Thyroid gland (tissue), 4 donors: ENCODE results near the gene SOX13. TPM values are rescaled to one million over a fixed set of nuclear protein-coding genes. Genes with fewer than 3 reads are reported as not detected.

ENCODE experiments used
- DNase-seq, 2 donors: peaks; one replicate each; pipeline ENCODE4 v3.0.0-alpha.2; 2019
- H3K27ac ChIP-seq, 3 donors: fragments of 200-600 bp; sonication (generic); 1 replicate in 2 of 3; 2 replicates in 1 of 3; pipeline ENCODE4 v1.5.1; 2016 to 2019; ENCODE audit warnings: mild to moderate bottlenecking in 1 of 3, moderate library complexity in 1 of 3
- H3K27me3 ChIP-seq: fragments of 200-600 bp; sonication (generic); one replicate; pipeline ENCODE4 v1.5.1; 2019
- H3K36me3 ChIP-seq, 2 donors: fragments of 200-600 bp; sonication (generic); one replicate each; pipeline ENCODE4 v1.5.1; 2016 to 2019
- H3K4me1 ChIP-seq, 2 donors: fragments of 200-600 bp; sonication (generic); one replicate each; pipeline ENCODE4 v1.5.1; 2017 to 2019
- H3K4me3 ChIP-seq, 3 donors: fragments of 200-600 bp; sonication (generic); replicated peaks in 1 of 3; 1 replicate in 2 of 3; 2 replicates in 1 of 3; pipeline ENCODE4 v1.5.1; 2016; ENCODE audit warnings: mild to moderate bottlenecking in 1 of 3
- H3K9me3 ChIP-seq: fragments of 200-600 bp; sonication (generic); one replicate; pipeline ENCODE4 v1.5.1; 2017
- POLR2A ChIP-seq, 2 donors: fragments of 450-650 bp; IDR thresholded peaks; one replicate each; pipeline ENCODE4 v1.6.1; 2017; ENCODE audit warnings: antibody characterized with exemption in 2 of 2, mild to moderate bottlenecking in 2 of 2, moderate library complexity in 1 of 2
- WGBS, 2 donors: methylation state at CpG; one replicate each; pipeline ENCODE4 v1.1.5; 2017; 5-methylcytosine and 5-hydroxymethylcytosine counted together
- intact Hi-C: fragments of 100-400 bp; cut with DNase I; formaldehyde crosslinking; loops from one replicate; pipeline ENCODE4 v1.15.1; 2023
- total RNA-seq, 4 donors: library from RNA; depleted of rRNA; stranded (reverse); fragments of >200 nt; gene quantifications; one replicate each; pipeline ENCODE4 v1.2.3, GENCODE V29; 2016
- TF ChIP-seq, protein P1 (sequence below), 6 experiments: fragments of 200-600 bp in 3 of 6; fragments of 450-650 bp in 3 of 6; sonication (generic) in 3 of 6; IDR thresholded peaks; one replicate each; pipeline ENCODE4 v1.5.1; 2016 to 2019; ENCODE audit warnings: antibody characterized with exemption in 6 of 6, mild to moderate bottlenecking in 2 of 6, inconsistent platforms in 1 of 6, moderate library complexity in 1 of 6

The SOX13 gene
- total RNA-seq, 4 donors from 2014 or later: 19.4 to 29.3 (median 20.8) TPM

GRCh38 chr1:204113896-204114295 is 41.0 kb downstream of the SOX13 start:
- TF ChIP-seq POLR2A (IDR thresholded peaks at IDR 0.05): no peak
- TF ChIP-seq, protein P1, sequence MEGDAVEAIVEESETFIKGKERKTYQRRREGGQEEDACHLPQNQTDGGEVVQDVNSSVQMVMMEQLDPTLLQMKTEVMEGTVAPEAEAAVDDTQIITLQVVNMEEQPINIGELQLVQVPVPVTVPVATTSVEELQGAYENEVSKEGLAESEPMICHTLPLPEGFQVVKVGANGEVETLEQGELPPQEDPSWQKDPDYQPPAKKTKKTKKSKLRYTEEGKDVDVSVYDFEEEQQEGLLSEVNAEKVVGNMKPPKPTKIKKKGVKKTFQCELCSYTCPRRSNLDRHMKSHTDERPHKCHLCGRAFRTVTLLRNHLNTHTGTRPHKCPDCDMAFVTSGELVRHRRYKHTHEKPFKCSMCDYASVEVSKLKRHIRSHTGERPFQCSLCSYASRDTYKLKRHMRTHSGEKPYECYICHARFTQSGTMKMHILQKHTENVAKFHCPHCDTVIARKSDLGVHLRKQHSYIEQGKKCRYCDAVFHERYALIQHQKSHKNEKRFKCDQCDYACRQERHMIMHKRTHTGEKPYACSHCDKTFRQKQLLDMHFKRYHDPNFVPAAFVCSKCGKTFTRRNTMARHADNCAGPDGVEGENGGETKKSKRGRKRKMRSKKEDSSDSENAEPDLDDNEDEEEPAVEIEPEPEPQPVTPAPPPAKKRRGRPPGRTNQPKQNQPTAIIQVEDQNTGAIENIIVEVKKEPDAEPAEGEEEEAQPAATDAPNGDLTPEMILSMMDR (IDR thresholded peaks at IDR 0.05): no peak
- intact Hi-C loops: no loop called here
- Histone ChIP-seq H3K27ac (no peak overlapping the region), H3K4me3 (no peak overlapping the region), H3K4me1 (peaks cover 1 to 18% of the 10 kb centered on the region in 2 donors), H3K27me3 (no peaks in the 10 kb centered on the region), H3K9me3 (no peaks in the 10 kb centered on the region), H3K36me3 (peaks cover 13 to 17% of the 10 kb centered on the region in 2 donors)
- no peak for DNase-seq
- 79 to 88% methylated on average over 1 of the region's 1 CpG for WGBS, 2 donors

DNA sequence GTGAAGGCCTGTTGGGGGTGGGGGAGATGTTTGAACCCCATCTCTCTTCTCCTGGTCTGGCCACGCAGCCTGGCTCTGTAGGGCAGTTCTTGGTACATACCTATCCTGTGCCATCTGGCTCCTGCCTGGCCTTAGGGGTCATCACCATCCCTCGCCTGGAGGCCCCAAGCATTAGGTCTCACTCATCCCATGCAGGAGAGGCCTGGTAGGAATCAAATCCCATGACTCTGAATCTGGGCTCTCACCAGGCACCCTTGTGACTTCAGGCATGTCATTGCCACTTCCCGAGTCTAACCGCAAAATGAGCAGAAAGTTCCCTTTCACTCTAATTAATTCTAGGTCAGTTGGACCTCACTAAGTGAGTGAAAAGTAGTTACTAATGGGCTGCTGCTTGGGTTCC is 41.7 kb downstream of the SOX13 start:
- H3K27me3 ChIP-seq: no peaks in the 10 kb centered on the region
- H3K4me1 ChIP-seq: peaks cover 0 to 13% of the 10 kb centered on the region in 2 donors
- TF ChIP-seq, protein P1 (IDR thresholded peaks at IDR 0.05): no peak
- TF ChIP-seq POLR2A (IDR thresholded peaks at IDR 0.05): no peak
- intact Hi-C loops: no loop called here
- no peaks in the 10 kb centered on the region for H3K9me3 ChIP-seq
- no peak overlapping the region for H3K27ac ChIP-seq
- H3K36me3 ChIP-seq: peaks cover 13 to 17% of the 10 kb centered on the region in 2 donors
- DNase-seq: no peak
- no peak overlapping the region for H3K4me3 ChIP-seq
- 86 to 95% methylated on average over 4 of the region's 4 CpGs for WGBS, 2 donors

DNA sequence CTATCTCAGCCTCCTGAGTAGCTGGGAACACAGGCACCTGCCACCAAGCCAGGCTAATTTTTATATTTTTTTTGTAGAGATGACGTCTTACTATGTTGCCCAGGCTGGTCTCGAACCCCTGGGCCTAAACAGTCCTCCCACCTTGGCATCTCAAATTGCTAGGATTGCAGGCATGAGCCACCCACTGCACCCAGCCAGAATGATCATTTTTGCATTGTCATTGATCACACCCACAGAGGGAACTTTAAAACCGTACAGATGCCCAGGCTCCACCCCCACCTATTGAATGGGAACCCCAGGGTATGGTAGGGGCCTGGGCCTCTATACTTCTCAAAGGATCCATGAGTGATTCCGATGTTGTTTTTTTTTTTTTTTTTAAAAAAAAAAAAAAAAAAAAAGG is 42.2 kb downstream of the SOX13 start:
- no peak for TF ChIP-seq POLR2A (IDR thresholded peaks at IDR 0.05)
- TF ChIP-seq, protein P1 (IDR thresholded peaks at IDR 0.05): no peak
- WGBS, 2 donors: 89 to 90% methylated on average over 4 of the region's 4 CpGs
- H3K4me1 ChIP-seq: peaks cover 0 to 13% of the 10 kb centered on the region in 2 donors

DNA sequence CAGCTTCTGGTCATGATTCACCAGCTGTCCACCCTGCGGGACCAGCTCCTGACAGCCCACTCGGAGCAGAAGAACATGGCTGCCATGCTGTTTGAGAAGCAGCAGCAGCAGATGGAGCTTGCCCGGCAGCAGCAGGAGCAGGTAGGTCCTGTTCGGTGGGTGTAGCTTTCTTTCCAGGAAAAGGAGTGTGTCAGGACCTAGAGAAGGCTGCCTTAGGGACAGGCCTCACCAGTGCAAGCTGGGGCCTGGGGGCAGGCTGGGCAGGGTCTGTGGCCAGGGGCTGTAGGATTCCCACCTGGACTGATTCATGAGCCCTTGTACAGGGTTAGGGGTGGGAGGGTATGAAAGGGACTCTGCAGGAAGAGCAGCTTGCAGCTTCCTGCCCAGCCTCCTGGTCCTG is 43.6 kb downstream of the SOX13 start:
- Histone ChIP-seq H3K27ac (no peak overlapping the region), H3K36me3 (peaks cover 13 to 17% of the 10 kb centered on the region in 2 donors)
- WGBS, 2 donors: 91 to 92% methylated on average over 4 of the region's 4 CpGs

More for the DNA sequence above, 42.2 kb downstream of the SOX13 start:
- H3K27ac ChIP-seq: no peak overlapping the region
- H3K36me3 ChIP-seq: peaks cover 13 to 17% of the 10 kb centered on the region in 2 donors
- no peak overlapping the region for H3K4me3 ChIP-seq
- intact Hi-C loops: no loop called here
- DNase-seq: no peak
- H3K9me3 ChIP-seq: no peaks in the 10 kb centered on the region
- no peaks in the 10 kb centered on the region for H3K27me3 ChIP-seq

DNA sequence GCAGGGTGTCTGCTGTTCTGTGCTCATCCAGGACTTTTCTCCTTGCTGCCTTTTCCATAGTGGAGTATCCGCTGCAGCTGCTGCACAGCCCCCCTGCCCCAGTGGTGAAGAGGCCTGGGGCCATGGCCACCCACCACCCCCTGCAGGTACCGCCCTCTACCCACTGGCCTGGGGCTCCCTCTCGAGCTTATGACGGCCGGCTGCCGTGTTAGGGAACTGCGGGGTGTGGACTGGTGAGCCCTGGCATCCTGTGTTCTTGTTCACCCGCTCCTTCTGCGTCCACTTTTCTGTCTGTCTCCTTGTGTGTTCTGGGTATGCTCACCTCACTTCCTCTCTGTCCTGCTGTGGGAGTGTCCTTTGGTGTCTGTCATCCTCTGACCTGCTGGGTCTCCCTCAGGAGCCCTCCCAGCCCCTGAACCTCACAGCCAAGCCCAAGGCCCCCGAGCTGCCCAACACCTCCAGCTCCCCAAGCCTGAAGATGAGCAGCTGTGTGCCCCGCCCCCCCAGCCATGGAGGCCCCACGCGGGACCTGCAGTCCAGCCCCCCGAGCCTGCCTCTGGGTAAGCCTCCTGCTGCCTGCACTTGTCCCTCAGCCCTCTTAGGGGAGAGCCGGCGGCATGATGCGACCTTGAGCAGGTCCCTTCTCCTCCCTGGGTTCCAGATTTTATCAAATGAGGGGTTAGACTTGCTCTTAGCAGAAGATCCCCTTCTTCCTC is 49.1 kb downstream of the SOX13 start:
- no peaks in the 10 kb centered on the region for H3K27me3 ChIP-seq
- no peaks in the 10 kb centered on the region for H3K9me3 ChIP-seq
- peaks cover 3 to 4% of the 10 kb centered on the region in 2 donors for H3K4me1 ChIP-seq
- H3K36me3 ChIP-seq: peaks cover 35 to 49% of the 10 kb centered on the region in 2 donors
- 90 to 93% methylated on average over 16 to 17 of the region's 17 CpGs for WGBS, 2 donors
- intact Hi-C loops: no loop called here
- TF ChIP-seq, protein P1 (IDR thresholded peaks at IDR 0.05): no peak
- no peak for TF ChIP-seq POLR2A (IDR thresholded peaks at IDR 0.05)
- H3K27ac ChIP-seq: no peak overlapping the region
- DNase-seq: no peak
- H3K4me3 ChIP-seq: no peak overlapping the region

More for the DNA sequence above, 43.6 kb downstream of the SOX13 start:
- DNase-seq: no peak
- Histone ChIP-seq H3K9me3 (no peaks in the 10 kb centered on the region), H3K4me3 (no peak overlapping the region), H3K4me1 (peaks cover 0 to 13% of the 10 kb centered on the region in 2 donors), H3K27me3 (no peaks in the 10 kb centered on the region)
- TF ChIP-seq, protein P1 (IDR thresholded peaks at IDR 0.05): no peak
- TF ChIP-seq POLR2A (IDR thresholded peaks at IDR 0.05): no peak
- intact Hi-C loops: no loop called here
